Colon (tissue), 2 donors: ENCODE measurements around the gene EML3.
"Not testable (repeated sequence)": the region's sequence is repeated elsewhere in the genome, so short reads cannot be mapped to it uniquely, and the experiment has no call there.

Experiments
- FAIRE-seq: peaks from 2 replicates; lab custom pipeline; 2012; peaks lifted over from hg19 to GRCh38; lab: Jason Lieb, UNC
- donor health status: control.
- donor health status: control.

Gene EML3

DNA sequence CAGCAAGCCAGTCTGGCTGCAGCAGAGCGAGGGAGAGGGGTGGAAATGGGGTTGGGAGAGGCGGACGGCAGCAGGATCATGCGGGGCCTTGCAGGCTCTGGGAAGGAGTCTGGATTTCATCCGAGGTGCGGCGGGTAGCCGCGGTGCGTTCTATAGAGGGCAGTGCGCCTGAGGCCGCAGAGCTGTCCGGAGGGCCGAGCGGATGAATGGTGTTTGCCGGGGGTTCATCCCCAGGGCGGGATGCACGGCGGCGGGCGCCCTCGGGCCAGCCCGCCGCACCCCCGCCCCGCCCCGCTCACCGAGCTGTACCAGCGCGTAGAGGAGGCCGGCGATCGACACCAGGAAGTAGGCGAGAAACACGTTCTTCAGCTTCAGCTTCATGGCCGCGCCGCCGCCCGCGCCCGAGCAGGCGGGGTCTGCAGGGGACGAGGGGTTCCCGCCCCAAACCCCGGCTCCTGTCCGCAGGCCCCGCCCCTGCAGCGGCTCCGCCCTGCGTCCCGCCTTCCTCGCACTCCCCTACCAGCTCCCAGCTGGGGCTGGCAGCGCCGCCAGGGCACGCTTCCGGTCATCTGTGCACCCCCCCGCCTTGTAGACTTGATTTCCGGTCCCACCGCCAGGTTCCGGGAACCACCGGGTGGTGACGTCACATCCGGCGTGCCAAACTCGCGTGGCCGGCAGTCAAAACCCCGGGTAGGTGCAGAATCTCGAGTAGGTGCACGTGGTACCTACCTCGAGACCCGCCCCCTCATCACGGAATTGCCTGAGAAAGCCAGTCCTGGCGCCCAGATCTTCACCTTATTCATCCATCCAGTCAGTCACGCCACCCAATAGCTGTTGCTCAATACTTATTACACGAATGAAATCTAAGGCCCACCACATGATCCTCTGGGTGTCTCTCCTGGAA lies 9.2 kb upstream of the EML3 start, which contains the start of gene B3GAT3:
B3GAT3 (minus strand) TSS at position 420 of the 904 bp plus-strand sequence; CDS start at position 381, 39 bp downstream.
- no peak for FAIRE-seq

DNA sequence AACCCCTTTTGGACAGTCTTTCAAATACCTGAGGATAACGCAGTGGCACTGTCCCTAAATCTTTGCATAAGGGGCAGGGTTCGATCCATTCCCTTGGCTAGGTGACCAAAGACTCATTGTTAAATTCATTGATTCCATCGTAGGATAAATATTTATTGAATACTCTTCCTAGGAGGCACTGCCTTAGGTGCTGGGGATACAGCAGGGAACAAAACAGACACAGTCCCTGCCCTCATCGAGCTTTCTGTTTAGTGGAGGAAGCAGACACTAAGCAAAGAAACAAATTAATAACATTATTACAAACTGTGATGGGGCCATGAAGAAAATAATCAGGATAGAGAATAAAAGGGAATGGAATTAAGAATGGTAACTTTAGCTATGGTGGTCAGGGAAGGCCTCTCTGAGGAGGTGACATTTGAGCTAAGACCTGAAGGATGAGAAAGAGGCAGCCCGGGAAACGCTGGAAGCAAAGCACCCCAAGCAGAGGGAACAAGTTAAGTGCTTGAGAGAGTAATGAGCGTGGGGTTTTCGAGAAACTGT lies 8.5 kb upstream of the EML3 start:
- no peak for FAIRE-seq

- not testable (repeated sequence) for FAIRE-seq
These were observed 4.4 kb upstream of the EML3 start for GRCh38 chr11:62616957-62617356.

DNA sequence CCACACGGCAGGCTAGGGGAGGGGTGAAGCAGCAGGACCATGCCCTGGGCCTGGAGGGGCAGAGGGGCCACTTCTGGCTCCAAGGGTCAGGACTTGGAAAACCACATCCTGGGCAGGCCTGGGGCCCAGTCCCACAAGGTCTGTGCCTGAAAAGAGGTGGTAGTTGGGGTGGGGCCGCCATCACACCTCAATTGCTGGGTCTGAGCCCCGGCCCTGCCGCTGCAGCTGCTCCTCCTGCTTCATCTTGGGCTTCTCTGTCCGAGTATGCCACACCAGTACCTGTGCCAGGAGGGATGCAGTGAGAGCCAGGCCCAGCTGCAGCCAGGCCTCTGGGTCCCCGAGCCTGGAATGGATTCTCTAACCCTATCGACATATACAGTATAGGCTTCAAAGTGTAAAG lies 2.9 kb upstream of the EML3 start:
- no peak for FAIRE-seq

DNA sequence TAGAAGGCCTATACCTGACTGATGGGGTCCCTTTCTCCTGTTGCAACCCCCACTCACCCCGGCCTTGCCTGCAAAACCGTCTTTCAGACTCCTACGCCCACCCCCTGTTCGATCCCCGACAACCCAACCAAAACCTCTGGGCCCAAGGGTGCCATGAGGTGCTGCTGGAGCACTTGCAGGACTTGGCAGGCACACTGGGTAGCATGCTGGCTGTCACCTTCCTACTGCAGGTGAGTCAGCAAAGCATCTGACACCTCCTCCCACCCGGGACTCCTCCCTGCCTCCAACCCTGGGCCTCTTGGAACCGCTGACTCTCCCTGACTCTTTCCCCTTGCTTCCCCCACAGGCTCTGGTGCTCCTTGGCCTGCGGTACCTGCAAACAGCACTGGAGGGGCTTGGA lies 1.7 kb upstream of the EML3 start:
- FAIRE-seq = no peak

DNA sequence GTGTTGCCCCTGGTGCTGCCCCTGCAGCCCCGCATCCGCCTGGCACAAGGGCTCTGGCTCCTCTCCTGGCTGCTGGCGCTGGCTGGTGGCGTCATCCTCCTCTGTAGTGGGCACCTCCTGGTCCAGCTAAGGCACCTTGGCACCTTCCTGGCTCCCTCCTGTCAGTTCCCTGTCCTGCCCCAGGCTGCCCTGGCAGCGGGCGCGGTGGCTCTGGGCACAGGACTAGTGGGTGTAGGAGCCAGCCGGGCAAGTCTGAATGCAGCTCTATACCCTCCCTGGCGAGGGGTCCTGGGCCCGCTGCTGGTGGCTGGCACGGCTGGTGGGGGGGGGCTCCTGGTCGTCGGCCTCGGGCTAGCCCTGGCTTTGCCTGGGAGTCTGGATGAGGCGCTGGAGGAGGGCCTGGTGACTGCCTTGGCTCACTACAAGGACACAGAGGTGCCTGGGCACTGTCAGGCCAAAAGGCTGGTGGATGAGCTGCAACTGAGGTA lies 760 bp upstream of the EML3 start:
- no peak for FAIRE-seq

- no peak for FAIRE-seq
These were observed 740 bp downstream of the EML3 start for GRCh38 chr11:62611705-62612365.

DNA sequence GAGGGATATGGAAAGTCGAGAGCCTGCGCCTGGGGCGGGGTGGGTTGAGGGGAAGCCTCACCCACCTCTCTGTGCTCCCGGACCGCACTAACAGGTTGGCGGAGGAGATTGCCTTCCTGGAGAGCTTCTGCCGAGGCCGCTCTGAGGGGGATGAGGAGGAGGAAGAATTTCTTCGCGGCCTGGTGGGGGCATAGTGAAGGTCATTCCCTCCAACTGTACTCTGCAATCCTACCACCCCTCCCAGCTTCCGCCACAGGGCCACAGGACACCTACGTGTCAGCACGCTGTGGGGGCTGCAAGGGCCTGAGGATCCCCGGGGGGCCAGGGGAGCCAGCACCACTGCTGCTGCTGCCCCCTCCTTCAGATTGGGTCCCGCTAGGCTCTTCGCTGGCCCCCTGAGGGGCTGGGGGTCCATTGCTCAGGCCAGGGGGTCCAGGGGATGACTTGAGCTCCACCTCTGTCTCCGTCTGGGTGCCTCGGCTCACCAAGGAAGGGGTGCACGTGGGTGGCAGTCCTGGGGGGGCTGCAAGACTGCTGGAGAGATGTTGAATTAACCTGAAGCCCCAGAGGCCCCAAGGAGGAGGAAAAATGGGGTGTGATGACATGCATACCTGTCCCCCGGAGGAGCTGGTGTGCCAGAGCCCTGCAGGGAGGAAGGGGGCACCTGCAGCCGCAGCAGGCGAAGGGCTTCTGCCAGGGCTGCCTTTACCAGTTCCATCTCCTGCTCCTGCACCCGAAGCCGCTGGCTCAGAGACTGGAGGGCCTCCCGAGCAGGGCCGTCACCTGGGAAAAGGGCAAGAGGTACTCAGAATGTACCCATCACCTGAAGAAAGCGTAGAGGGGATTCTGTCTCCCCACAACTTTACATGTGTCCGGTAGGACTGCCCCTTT lies 1.5 kb downstream of the EML3 start:
- FAIRE-seq = no peak

- FAIRE-seq = no peak
These were observed 2.2 kb downstream of the EML3 start for GRCh38 chr11:62610403-62610802.

- no peak for FAIRE-seq
These were observed 3.8 kb downstream of the EML3 start for GRCh38 chr11:62608776-62609175.

GRCh38 chr11:62607714-62608113 lies 4.9 kb downstream of the EML3 start:
- FAIRE-seq = no peak

- no peak for FAIRE-seq
These were observed 6.7 kb downstream of the EML3 start for GRCh38 chr11:62605902-62606301.

DNA sequence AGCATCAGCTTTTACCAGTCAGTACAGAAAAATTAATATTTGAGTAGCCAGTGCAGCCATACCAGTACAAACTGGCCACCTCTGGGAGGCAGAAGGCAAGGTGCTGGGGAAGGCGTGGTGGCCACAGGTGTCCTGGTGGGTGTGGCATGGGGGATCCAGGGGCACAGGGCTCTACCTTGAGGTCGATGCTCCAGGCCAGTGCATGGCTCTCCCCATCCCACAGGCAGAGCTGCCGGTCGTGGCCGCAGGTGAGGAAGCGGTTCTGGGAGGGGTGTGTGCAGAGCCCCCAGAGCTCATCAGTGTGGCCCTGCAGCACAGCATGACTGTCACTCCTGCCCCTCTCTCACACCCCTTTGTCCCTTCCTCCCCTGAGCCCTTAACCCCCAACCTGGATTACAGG lies 7.1 kb downstream of the EML3 start:
- no peak for FAIRE-seq

GRCh38 chr11:62604460-62605120 lies 8.0 kb downstream of the EML3 start:
- FAIRE-seq = no peak

- no peak for FAIRE-seq
These were observed 8.7 kb downstream of the EML3 start for GRCh38 chr11:62603776-62604299.

DNA sequence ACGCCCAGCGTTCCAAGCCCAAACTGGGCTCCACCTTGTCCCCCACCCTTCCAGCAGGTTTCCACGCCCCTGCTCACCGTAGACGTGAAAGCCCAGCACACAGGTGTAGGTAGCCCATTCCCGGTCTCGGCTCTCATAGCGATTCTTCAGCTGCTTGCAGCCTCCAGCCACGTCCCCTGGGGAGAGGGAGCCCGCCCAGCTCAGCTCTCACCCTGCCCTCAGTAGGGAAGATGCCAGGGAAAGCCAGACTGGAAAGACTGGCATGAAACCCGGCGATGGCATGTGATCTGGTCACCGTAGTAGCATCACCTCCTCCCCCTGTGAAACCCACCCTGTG lies 9.5 kb downstream of the EML3 start:
- no peak for FAIRE-seq

- FAIRE-seq = no peak
These were observed 10.2 kb downstream of the EML3 start for GRCh38 chr11:62602141-62603071.

DNA sequence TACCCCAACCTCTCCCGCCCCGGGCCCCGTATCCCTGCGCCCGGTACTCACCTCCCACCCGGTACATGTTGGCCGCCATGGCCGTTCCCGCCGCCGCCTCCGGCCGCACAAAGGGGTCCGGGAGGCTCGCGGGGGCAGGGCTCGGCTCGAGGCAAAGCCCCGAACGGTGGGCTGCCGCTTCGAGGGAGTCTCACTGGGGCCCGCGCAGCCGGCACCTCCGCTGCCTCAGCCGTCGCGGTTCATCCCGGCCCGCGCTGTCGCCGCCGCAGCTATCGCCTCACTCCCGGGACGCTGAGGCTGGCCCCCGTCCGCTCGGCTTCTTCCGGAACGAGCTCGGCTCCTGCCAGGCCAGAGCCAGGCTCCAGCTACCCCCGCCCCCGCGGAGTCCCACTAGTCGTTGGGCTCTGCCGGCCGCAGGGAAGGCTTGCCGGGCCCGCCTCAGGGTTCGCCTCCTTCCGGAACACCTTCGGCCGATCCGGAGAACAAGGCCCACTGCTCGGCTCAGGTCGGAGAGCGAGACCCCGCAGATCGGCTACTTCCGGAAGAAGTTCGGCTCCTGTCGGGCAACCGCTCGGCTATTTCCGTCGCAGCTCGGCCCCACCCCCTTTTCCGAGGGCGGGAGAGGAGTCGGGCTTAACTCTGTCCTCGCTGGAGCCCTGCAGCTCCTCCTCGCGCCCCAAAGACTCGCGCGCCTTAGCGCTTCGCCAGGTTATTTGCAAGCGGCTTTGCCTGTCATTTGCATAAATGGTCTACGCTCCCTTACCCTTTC lies 11.0 kb downstream of the EML3 start, which contains the start of gene MTA2:
MTA2 (minus strand) TSS at position 494 of the 769 bp plus-strand sequence; CDS start at position 79, 415 bp downstream.
- FAIRE-seq = peak; percentile 62

GRCh38 chr11:62601122-62601371 lies 11.5 kb downstream of the EML3 start:
- no peak for FAIRE-seq
